IMR-90 (cell line): ENCODE measurements around the gene MSI2. TPM values are rescaled to one million over a fixed set of nuclear protein-coding genes. Genes with fewer than 3 reads are reported as not detected.

Experiments used
- ATAC-seq: fragments of 200-7000 bp; cut with Tn5 transposase; 2 replicates; pipeline ENCODE4 v1.9.1; 2020; ENCODE audit warnings: low read depth, mild to moderate bottlenecking, moderate library complexity
- BruUV-seq: library from RNA; stranded (reverse); fragments of 400-500 nt; replicated peaks from 2 replicates; lab custom pipeline; 2021; lab: Mats Ljungman, UMichigan
- CTCF ChIA-PET: fragments of 300-600 bp; formaldehyde crosslinking; extraction: SDS; loops from one replicate; lab custom pipeline; 2021; ENCODE audit warnings: antibody characterized with exemption; lab: Yijun Ruan, JAX
- POLR2A ChIA-PET: fragments of 300-600 bp; sonication (Branson Sonifier 250); formaldehyde crosslinking; loops from one replicate; lab custom pipeline; 2022; ENCODE audit warnings: antibody characterized with exemption; ENCODE audit not compliant: unreplicated experiment; lab: Charles Lee
- DNase-seq: peaks from one replicate; pipeline ENCODE4 v3.0.0; 2013
- H2AFZ ChIP-seq: replicated peaks from 2 replicates; pipeline ENCODE3; 2013; ENCODE audit warnings: low read length, mild to moderate bottlenecking; ENCODE audit not compliant: poor library complexity
- H2AK5ac ChIP-seq: 2 replicates; pipeline ENCODE4 v1.6.1; 2013; ENCODE audit warnings: low read depth, low read length, inconsistent platforms
- H2AK9ac ChIP-seq: replicated peaks from 2 replicates; pipeline ENCODE3; 2013; ENCODE audit warnings: mild to moderate bottlenecking, low read depth, low read length, moderate library complexity; ENCODE audit not compliant: poor library complexity
- H2BK120ac ChIP-seq: 2 replicates; pipeline ENCODE4 v1.6.1; 2013; ENCODE audit warnings: low read depth, low read length, inconsistent platforms
- H2BK15ac ChIP-seq: 3 replicates; pipeline ENCODE4 v1.6.1; 2013; ENCODE audit warnings: low read depth, low read length, inconsistent platforms
- H2BK20ac ChIP-seq: 2 replicates; pipeline ENCODE4 v1.6.1; 2013; ENCODE audit warnings: low read depth, mild to moderate bottlenecking, inconsistent platforms, low read length, moderate library complexity
- H2BK5ac ChIP-seq: 2 replicates; pipeline ENCODE4 v1.6.1; 2013; ENCODE audit warnings: mild to moderate bottlenecking, low read depth, low read length, inconsistent platforms; ENCODE audit not compliant: poor library complexity, severe bottlenecking
- H3K14ac ChIP-seq: replicated peaks from 2 replicates; pipeline ENCODE4 v1.6.1; 2013; ENCODE audit warnings: low read depth, low read length, inconsistent platforms
- H3K18ac ChIP-seq: 2 replicates; pipeline ENCODE4 v1.6.1; 2013; ENCODE audit warnings: low read depth, low read length, control low read depth
- H3K23ac ChIP-seq: 2 replicates; pipeline ENCODE4 v1.6.1; 2013; ENCODE audit warnings: low read depth, low read length, inconsistent platforms
- H3K27ac ChIP-seq: 2 replicates; pipeline ENCODE4 v1.5.1; 2013; ENCODE audit warnings: mild to moderate bottlenecking, control low read depth, low read length; ENCODE audit not compliant: insufficient read depth
- H3K27me3 ChIP-seq: 2 replicates; pipeline ENCODE4 v1.6.1; 2013; ENCODE audit warnings: low read length; ENCODE audit not compliant: control insufficient read depth, insufficient read depth
- H3K36me3 ChIP-seq: 2 replicates; pipeline ENCODE4 v1.6.1; 2013; ENCODE audit warnings: low read length, mixed read lengths; ENCODE audit not compliant: control insufficient read depth, insufficient read depth
- H3K4ac ChIP-seq: 2 replicates; pipeline ENCODE4 v1.6.1; 2013; ENCODE audit warnings: low read depth, low read length, inconsistent platforms
- H3K4me1 ChIP-seq: 2 replicates; pipeline ENCODE4 v1.6.1; 2013; ENCODE audit warnings: low read length, mixed read lengths; ENCODE audit not compliant: control insufficient read depth, insufficient read depth
- H3K4me2 ChIP-seq: 2 replicates; pipeline ENCODE4 v1.6.1; 2013; ENCODE audit warnings: low read depth, mild to moderate bottlenecking, control low read depth, low read length, moderate library complexity
- H3K4me3 ChIP-seq: 2 replicates; pipeline ENCODE4 v1.5.1; 2013; ENCODE audit warnings: low read depth, mild to moderate bottlenecking, control low read depth, low read length, moderate library complexity; ENCODE audit not compliant: insufficient read depth
- H3K56ac ChIP-seq: 2 replicates; pipeline ENCODE4 v1.6.1; 2013; ENCODE audit warnings: low read length, inconsistent platforms; ENCODE audit not compliant: insufficient read depth; ENCODE audit errors: extremely low read depth
- H3K79me1 ChIP-seq, 2 experiments: 2 replicates each; pipeline ENCODE4 v1.6.1; 2013; ENCODE audit warnings: low read length in 2 of 2, inconsistent platforms in 1 of 2, low read depth in 1 of 2
- H3K9ac ChIP-seq: 2 replicates; pipeline ENCODE4 v1.6.1; 2013; ENCODE audit warnings: low read depth, low read length, control low read depth
- H3K9me1 ChIP-seq: 2 replicates; pipeline ENCODE4 v1.6.1; 2013; ENCODE audit warnings: low read length, inconsistent platforms; ENCODE audit not compliant: insufficient read depth
- H3K9me3 ChIP-seq: 2 replicates; pipeline ENCODE4 v1.6.1; 2013; ENCODE audit warnings: low read length; ENCODE audit not compliant: control insufficient read depth, insufficient read depth
- H4K20me1 ChIP-seq: 2 replicates; pipeline ENCODE4 v1.6.1; 2013; ENCODE audit warnings: low read length, inconsistent platforms; ENCODE audit not compliant: insufficient read depth
- H4K5ac ChIP-seq: 2 replicates; pipeline ENCODE4 v1.6.1; 2013; ENCODE audit warnings: mild to moderate bottlenecking, low read depth, low read length, control low read depth
- H4K8ac ChIP-seq, 2 experiments: 2 replicates each; pipeline ENCODE4 v1.6.1; 2013; ENCODE audit warnings: low read depth in 2 of 2, low read length in 2 of 2, control low read depth in 1 of 2, inconsistent platforms in 1 of 2
- H4K91ac ChIP-seq: 2 replicates; pipeline ENCODE4 v1.6.1; 2013; ENCODE audit warnings: low read depth, low read length, inconsistent platforms; ENCODE audit not compliant: insufficient read depth
- BHLHE40 ChIP-seq: fragments of 150-350 bp; IDR thresholded peaks from 2 replicates; pipeline ENCODE4 v1.6.1; 2016; ENCODE audit warnings: mild to moderate bottlenecking, low read depth, low read length
- CEBPB ChIP-seq: IDR thresholded peaks from 2 replicates; pipeline ENCODE4 v1.6.1; 2012; ENCODE audit warnings: low read depth, low read length, improper control_type of control experiment
- CHD1 ChIP-seq: IDR thresholded peaks from 2 replicates; pipeline ENCODE4 v1.6.1; 2012; ENCODE audit warnings: low read depth, low read length, improper control_type of control experiment
- FOS ChIP-seq: fragments of 150-350 bp; IDR thresholded peaks from 2 replicates; pipeline ENCODE4 v1.6.1; 2016; ENCODE audit warnings: low read depth, low read length
- MAFK ChIP-seq: IDR thresholded peaks from 2 replicates; pipeline ENCODE4 v1.6.1; 2012; ENCODE audit warnings: low read depth, low read length, improper control_type of control experiment
- MAZ ChIP-seq: IDR thresholded peaks from 2 replicates; pipeline ENCODE4 v1.6.1; 2012; ENCODE audit warnings: low read depth, mild to moderate bottlenecking, low read length, improper control_type of control experiment, moderate library complexity, borderline replicate concordance
- POLR2A ChIP-seq: IDR thresholded peaks from 2 replicates; pipeline ENCODE4 v1.6.1; 2012; ENCODE audit warnings: mild to moderate bottlenecking, low read depth, low read length
- RAD21 ChIP-seq: IDR thresholded peaks from 2 replicates; pipeline ENCODE4 v1.6.1; 2012; ENCODE audit warnings: low read length, improper control_type of control experiment
- WGBS, 2 experiments: methylation state at CpG; one replicate each; pipeline versions ENCODE4 v1.1.5 to v1.1.7; 2013; ENCODE audit warnings: missing lambda C conversion rate in 2 of 2; ENCODE audit not compliant: insufficient read length in 1 of 2; ENCODE audit errors: extremely low coverage in 2 of 2; 5-methylcytosine and 5-hydroxymethylcytosine counted together
- dilution Hi-C: fragments of 300-500 bp; cut with HindIII; formaldehyde crosslinking; loops from one replicate; pipeline ENCODE4 v1.14.3; 2018; ENCODE audit warnings: low sequenced_read_pairs; ENCODE audit not compliant: unreplicated experiment
- in situ Hi-C: fragments of 300-500 bp; cut with MboI; formaldehyde crosslinking; loops from 3 replicates; pipeline ENCODE4 v1.14.3; 2019; ENCODE audit warnings: low sequenced_read_pairs, inconsistent platforms, mixed read lengths
- intact Hi-C: fragments of 100-400 bp; cut with micrococcal nuclease; formaldehyde crosslinking; loops from 2 replicates; pipeline ENCODE4 v1.10.0; 2022
- polyA plus RNA-seq, 3 experiments: library from polyadenylated mRNA; depleted of rRNA; stranded (reverse); fragments of >200 nt; gene quantifications; 2 replicates each; pipeline ENCODE4 v1.2.3, GENCODE V29; 2012; ENCODE audit warnings: low replicate concordance in 1 of 3
- total RNA-seq: library from RNA; depleted of rRNA; stranded (reverse); fragments of >200 nt; gene quantifications from 2 replicates; pipeline ENCODE4 v1.2.3, GENCODE V29; 2012
- TF ChIP-seq, protein P1 (sequence below): fragments of 150-350 bp; IDR thresholded peaks from 2 replicates; pipeline ENCODE4 v1.6.1; 2016; ENCODE audit warnings: low read depth, mild to moderate bottlenecking, low read length, moderate library complexity, borderline replicate concordance

The MSI2 gene
- total and polyA plus RNA-seq, 2 of the 4 experiments (the other 2 are of a cell fraction), result 13.0 to 16.0 TPM

- no peak overlapping the region for H2BK120ac ChIP-seq
- CTCF ChIA-PET, result interaction anchor here (0.6 to 1.4 kb wide), 2 partner anchors 173 to 376 kb away, joined by 3 read pairs; no protein-coding TSS in a partner anchor
- ATAC-seq (no peak), DNase-seq (no peak)
- no peaks in the 10 kb centered on the region for H3K9me1 ChIP-seq
- no peak overlapping the region for H3K18ac ChIP-seq
- no peak overlapping the region for H2AK9ac ChIP-seq
- H2AK5ac ChIP-seq, result no peak overlapping the region
- no peak overlapping the region for H2AFZ ChIP-seq
- no peaks in the 10 kb centered on the region for H3K4me1 ChIP-seq
- H4K5ac ChIP-seq, result no peak overlapping the region
- no peak overlapping the region for H3K4me3 ChIP-seq
- H3K27ac ChIP-seq, result no peak overlapping the region
- in situ Hi-C loops, result no loop called here
- no peaks in the 10 kb centered on the region for H3K36me3 ChIP-seq
- H2BK15ac ChIP-seq, result no peak overlapping the region
- intact Hi-C loops, result no loop called here
- H3K79me1 ChIP-seq, result peaks cover 0 to 3% of the 10 kb centered on the region in 2 experiments; a peak in 1 of 4 replicates
- no peaks in the 10 kb centered on the region for H3K9me3 ChIP-seq
- dilution Hi-C loops, result no loop called here
- TF ChIP-seq, protein P1, sequence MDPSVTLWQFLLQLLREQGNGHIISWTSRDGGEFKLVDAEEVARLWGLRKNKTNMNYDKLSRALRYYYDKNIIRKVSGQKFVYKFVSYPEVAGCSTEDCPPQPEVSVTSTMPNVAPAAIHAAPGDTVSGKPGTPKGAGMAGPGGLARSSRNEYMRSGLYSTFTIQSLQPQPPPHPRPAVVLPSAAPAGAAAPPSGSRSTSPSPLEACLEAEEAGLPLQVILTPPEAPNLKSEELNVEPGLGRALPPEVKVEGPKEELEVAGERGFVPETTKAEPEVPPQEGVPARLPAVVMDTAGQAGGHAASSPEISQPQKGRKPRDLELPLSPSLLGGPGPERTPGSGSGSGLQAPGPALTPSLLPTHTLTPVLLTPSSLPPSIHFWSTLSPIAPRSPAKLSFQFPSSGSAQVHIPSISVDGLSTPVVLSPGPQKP, result no peak
- TF ChIP-seq RAD21 (no peak), POLR2A (no peak), MAZ (no peak), FOS (no peak), CEBPB (no peak), CHD1 (no peak), BHLHE40 (no peak), MAFK (no peak)
- no peak overlapping the region for H4K91ac ChIP-seq
- H3K14ac ChIP-seq, result no peak overlapping the region
- POLR2A ChIA-PET, result no interaction called here
- H3K4me2 ChIP-seq, result no peak overlapping the region
- no peak overlapping the region for H3K56ac ChIP-seq
- H3K4ac ChIP-seq, result no peak overlapping the region
- H4K8ac ChIP-seq, result no peak overlapping the region
- H3K9ac ChIP-seq, result no peak overlapping the region
- no peaks in the 10 kb centered on the region for H4K20me1 ChIP-seq
- H2BK20ac ChIP-seq, result no peak overlapping the region
- no TSS peak for BruUV-seq
- no peak overlapping the region for H2BK5ac ChIP-seq
- H3K27me3 ChIP-seq, result no peaks in the 10 kb centered on the region
- H3K23ac ChIP-seq, result no peak overlapping the region
- 80% methylated on average over 2 of the region's 7 CpGs; no CpG with 5 or more reads in 1 of the 2 experiments for WGBS, 2 experiments
These were observed 160.0 kb downstream of the MSI2 start for GRCh38 chr17:57416369-57416768.
